HG03280 (cell line): ENCODE measurements around the gene UBA3.
A peak's percentile ranks its signal among the peaks of the same experiment; 100 is the strongest.

Experiments
- ATAC-seq: cut with Tn5 transposase; IDR thresholded peaks from one replicate; pipeline ENCODE4 v1.9.1; 2021; ENCODE audit warnings: mild to moderate bottlenecking, moderate library complexity; ENCODE audit not compliant: unreplicated experiment

UBA3 gene

GRCh38 chr3:69013253-69014021 is 66.7 kb downstream of the UBA3 start, which contains the start of gene EOGT:
EOGT (minus strand) TSS chr3:69013684; CDS start chr3:69009846, 3,838 bp downstream.
- ATAC-seq = peak; percentile 82

- ATAC-seq = peak; percentile 54
Measured at GRCh38 chr3:69012800-69013252, 67.3 kb downstream of the UBA3 start.

GRCh38 chr3:69012100-69012799 is 67.9 kb downstream of the UBA3 start:
- ATAC-seq = no peak

- no peak for ATAC-seq
Measured at GRCh38 chr3:69011096-69011730, 69.0 kb downstream of the UBA3 start.

GRCh38 chr3:69009559-69010410 is 70.4 kb downstream of the UBA3 start:
- ATAC-seq = no peak

- ATAC-seq = no peak
Measured at GRCh38 chr3:69008980-69009379, 71.2 kb downstream of the UBA3 start.

GRCh38 chr3:69005791-69006482 is 74.2 kb downstream of the UBA3 start:
- no peak for ATAC-seq

GRCh38 chr3:69005071-69005790 is 74.9 kb downstream of the UBA3 start:
- no peak for ATAC-seq
